MM.1S (cell line): ENCODE data around the gene OLFML1.

ENCODE experiments used
- DNase-seq: peaks from one replicate; pipeline ENCODE4 v3.0.0-alpha.2; 2015
- H2AFZ ChIP-seq: fragments of 300-600 bp; sonication (generic); 2 replicates; pipeline ENCODE4 v1.6.0; 2016; ENCODE audit warnings: antibody characterized with exemption, low read length
- H3F3A ChIP-seq: fragments of 300-600 bp; sonication (generic); 2 replicates; pipeline ENCODE4 v1.6.1; 2016; ENCODE audit warnings: mild to moderate bottlenecking, antibody characterized with exemption, low read length, moderate library complexity, mixed read lengths; ENCODE audit not compliant: insufficient read depth
- H3K27ac ChIP-seq: fragments of 300-600 bp; sonication (generic); 2 replicates; pipeline ENCODE4 v1.5.1; 2016; ENCODE audit warnings: mild to moderate bottlenecking, low read length
- H3K27me3 ChIP-seq: fragments of 300-600 bp; sonication (generic); replicated peaks from 2 replicates; pipeline ENCODE4 v1.6.0; 2016; ENCODE audit warnings: low read length; ENCODE audit not compliant: insufficient read depth
- H3K36me3 ChIP-seq: fragments of 300-600 bp; sonication (generic); replicated peaks from 2 replicates; pipeline ENCODE4 v1.6.1; 2016; ENCODE audit warnings: mild to moderate bottlenecking, low read length, mixed read lengths; ENCODE audit not compliant: insufficient read depth
- H3K4me1 ChIP-seq: fragments of 300-600 bp; sonication (generic); 2 replicates; pipeline ENCODE4 v1.6.1; 2016; ENCODE audit warnings: low read length, mixed read lengths
- H3K4me2 ChIP-seq: fragments of 300-600 bp; sonication (generic); 2 replicates; pipeline ENCODE4 v1.6.0; 2016; ENCODE audit warnings: low read depth, low read length
- H3K4me3 ChIP-seq: fragments of 300-600 bp; sonication (generic); 2 replicates; pipeline ENCODE4 v1.5.1; 2016; ENCODE audit warnings: low read length, mixed read lengths
- H3K79me2 ChIP-seq: fragments of 300-600 bp; sonication (generic); 2 replicates; pipeline ENCODE4 v1.6.1; 2016; ENCODE audit warnings: mixed run types, low read length, mixed read lengths
- H3K9ac ChIP-seq: fragments of 300-600 bp; sonication (generic); 2 replicates; pipeline ENCODE4 v1.6.1; 2016; ENCODE audit warnings: low read length, mixed read lengths
- H3K9me2 ChIP-seq: fragments of 300-600 bp; sonication (generic); replicated peaks from 2 replicates; pipeline ENCODE4 v1.6.1; 2016; ENCODE audit warnings: mild to moderate bottlenecking, low read length, mixed read lengths; ENCODE audit not compliant: insufficient read depth
- H3K9me3 ChIP-seq: fragments of 300-600 bp; sonication (generic); replicated peaks from 2 replicates; pipeline ENCODE4 v1.6.1; 2016; ENCODE audit warnings: mild to moderate bottlenecking, low read length, mixed read lengths; ENCODE audit not compliant: insufficient read depth
- H4K20me1 ChIP-seq: fragments of 300-600 bp; sonication (generic); 2 replicates; pipeline ENCODE4 v1.6.1; 2016; ENCODE audit warnings: mild to moderate bottlenecking, low read length, moderate library complexity, mixed read lengths; ENCODE audit not compliant: insufficient read depth
- EZH2 ChIP-seq: fragments of 300-600 bp; sonication (generic); optimal IDR thresholded peaks from 2 replicates; pipeline ENCODE3; 2017; ENCODE audit warnings: low read depth, mild to moderate bottlenecking, antibody characterized with exemption, low read length, mixed read lengths
- EZH2phosphoT487 ChIP-seq: fragments of 300-600 bp; sonication (generic); IDR thresholded peaks from 2 replicates; pipeline ENCODE4 v1.6.1; 2018; ENCODE audit warnings: antibody characterized with exemption, low read length
- TF ChIP-seq, protein P1 (sequence below): fragments of 300-600 bp; sonication (generic); IDR thresholded peaks from 2 replicates; pipeline ENCODE4 v1.5.1; 2016; ENCODE audit warnings: antibody characterized with exemption, low read length, mixed read lengths

Gene OLFML1

DNA sequence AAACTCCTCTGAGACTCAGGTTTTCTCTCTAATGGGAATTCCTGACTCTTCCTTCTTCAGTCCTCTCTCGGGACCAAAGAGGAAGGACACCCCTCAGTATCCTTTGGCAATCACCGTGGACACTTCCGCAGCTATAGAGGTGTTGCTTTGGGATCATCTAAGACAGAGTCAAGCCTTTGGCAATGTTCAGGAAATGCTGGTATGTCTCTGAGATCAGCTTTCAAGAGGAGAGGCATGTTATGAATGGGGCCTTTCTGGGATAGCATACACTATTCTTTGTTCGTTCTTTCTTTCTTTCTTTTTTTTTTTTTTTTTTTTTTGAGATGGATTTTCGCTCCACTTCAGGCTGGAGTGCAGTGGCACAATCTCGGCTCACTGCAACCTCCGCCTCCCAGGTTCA lies 14.2 kb upstream of the OLFML1 start:
- Histone ChIP-seq H3K4me2 (no peak overlapping the region), H3K79me2 (no peaks in the 10 kb centered on the region), H4K20me1 (no peaks in the 10 kb centered on the region), H3K9me2 (no peaks in the 10 kb centered on the region), H3K4me3 (no peak overlapping the region), H3F3A (no peaks in the 10 kb centered on the region), H3K9ac (no peak overlapping the region), H3K9me3 (no peaks in the 10 kb centered on the region), H2AFZ (no peak overlapping the region), H3K36me3 (no peaks in the 10 kb centered on the region), H3K27me3 (no peaks in the 10 kb centered on the region), H3K27ac (no peak overlapping the region), H3K4me1 (no peaks in the 10 kb centered on the region)
- no peak for TF ChIP-seq EZH2
- TF ChIP-seq, protein P1, sequence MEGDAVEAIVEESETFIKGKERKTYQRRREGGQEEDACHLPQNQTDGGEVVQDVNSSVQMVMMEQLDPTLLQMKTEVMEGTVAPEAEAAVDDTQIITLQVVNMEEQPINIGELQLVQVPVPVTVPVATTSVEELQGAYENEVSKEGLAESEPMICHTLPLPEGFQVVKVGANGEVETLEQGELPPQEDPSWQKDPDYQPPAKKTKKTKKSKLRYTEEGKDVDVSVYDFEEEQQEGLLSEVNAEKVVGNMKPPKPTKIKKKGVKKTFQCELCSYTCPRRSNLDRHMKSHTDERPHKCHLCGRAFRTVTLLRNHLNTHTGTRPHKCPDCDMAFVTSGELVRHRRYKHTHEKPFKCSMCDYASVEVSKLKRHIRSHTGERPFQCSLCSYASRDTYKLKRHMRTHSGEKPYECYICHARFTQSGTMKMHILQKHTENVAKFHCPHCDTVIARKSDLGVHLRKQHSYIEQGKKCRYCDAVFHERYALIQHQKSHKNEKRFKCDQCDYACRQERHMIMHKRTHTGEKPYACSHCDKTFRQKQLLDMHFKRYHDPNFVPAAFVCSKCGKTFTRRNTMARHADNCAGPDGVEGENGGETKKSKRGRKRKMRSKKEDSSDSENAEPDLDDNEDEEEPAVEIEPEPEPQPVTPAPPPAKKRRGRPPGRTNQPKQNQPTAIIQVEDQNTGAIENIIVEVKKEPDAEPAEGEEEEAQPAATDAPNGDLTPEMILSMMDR: no peak
- TF ChIP-seq EZH2phosphoT487: no peak
- DNase-seq: no peak

DNA sequence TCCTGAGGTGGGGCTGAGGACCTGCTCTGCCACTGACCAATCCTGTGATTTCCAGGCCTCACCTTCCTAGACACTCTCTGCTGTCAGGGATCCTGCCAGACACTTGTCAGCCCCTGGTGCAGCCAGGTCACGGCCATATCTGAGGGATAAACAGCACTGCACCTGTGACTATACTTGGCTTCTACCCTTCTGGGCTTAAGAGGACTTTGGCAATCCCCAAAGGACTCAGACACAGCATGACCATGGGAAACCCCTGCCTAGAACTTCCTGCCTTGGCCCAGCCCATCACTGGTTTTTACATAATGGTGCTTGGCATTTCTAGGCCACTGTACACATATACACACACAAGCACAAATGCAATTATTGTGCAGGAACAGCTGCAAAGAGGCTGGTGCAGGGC lies 11.6 kb upstream of the OLFML1 start:
- no peak for DNase-seq
- Histone ChIP-seq H3F3A (no peaks in the 10 kb centered on the region), H3K4me1 (no peaks in the 10 kb centered on the region), H3K9me2 (no peaks in the 10 kb centered on the region), H3K4me3 (no peak overlapping the region), H3K9ac (no peak overlapping the region), H3K27me3 (no peaks in the 10 kb centered on the region), H3K79me2 (no peaks in the 10 kb centered on the region), H3K36me3 (no peaks in the 10 kb centered on the region), H3K9me3 (no peaks in the 10 kb centered on the region), H3K4me2 (no peak overlapping the region), H4K20me1 (no peaks in the 10 kb centered on the region), H2AFZ (no peak overlapping the region), H3K27ac (no peak overlapping the region)
- TF ChIP-seq EZH2phosphoT487: no peak
- no peak for TF ChIP-seq EZH2
- TF ChIP-seq, protein P1: no peak

DNA sequence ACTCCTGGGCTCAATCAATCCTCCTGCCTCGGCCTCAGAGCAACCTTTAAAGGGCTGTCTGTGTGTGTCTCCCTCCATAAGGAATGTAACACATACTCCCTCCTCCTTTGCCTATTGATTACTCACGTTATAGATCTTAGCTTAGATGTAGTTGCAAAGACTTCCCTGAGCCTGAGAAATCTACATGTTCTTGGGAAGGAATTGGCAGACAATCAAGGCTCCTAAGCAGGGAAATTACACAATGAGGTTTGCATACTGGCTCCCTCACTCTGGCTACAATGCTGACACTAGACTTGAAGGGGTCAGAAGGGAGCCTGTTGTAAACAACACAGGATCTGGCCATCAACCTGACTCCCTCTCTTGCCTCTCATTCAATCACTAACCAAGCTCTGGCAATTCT lies 5.2 kb upstream of the OLFML1 start:
- Histone ChIP-seq H3K36me3 (no peaks in the 10 kb centered on the region), H3K4me2 (no peak overlapping the region), H3F3A (no peaks in the 10 kb centered on the region), H3K9ac (no peak overlapping the region), H3K79me2 (no peaks in the 10 kb centered on the region), H4K20me1 (no peaks in the 10 kb centered on the region), H3K9me3 (no peaks in the 10 kb centered on the region), H3K4me1 (no peaks in the 10 kb centered on the region), H2AFZ (no peak overlapping the region), H3K9me2 (no peaks in the 10 kb centered on the region), H3K27ac (no peak overlapping the region), H3K27me3 (no peaks in the 10 kb centered on the region), H3K4me3 (no peak overlapping the region)
- DNase-seq: no peak
- TF ChIP-seq, protein P1: no peak
- TF ChIP-seq EZH2 (no peak), EZH2phosphoT487 (no peak)
